GM12878 (cell line): ENCODE measurements around the gene S100G. TPM values are rescaled to one million over a fixed set of nuclear protein-coding genes. Genes with fewer than 3 reads are reported as not detected.

Experiments used
- ATAC-seq: fragments of 200-7000 bp; cut with Tn5 transposase; 3 replicates; pipeline ENCODE4 v1.9.1; 2020; ENCODE audit warnings: mild to moderate bottlenecking, moderate library complexity
- BruUV-seq: library from RNA; stranded (reverse); fragments of 400-500 nt; replicated peaks from 2 replicates; lab custom pipeline; 2021; lab: Mats Ljungman, UMichigan
- CTCF ChIA-PET: fragments of 300-600 bp; sonication (Branson Sonifier 250); formaldehyde crosslinking; extraction: SDS; loops from one replicate; lab custom pipeline; 2021; ENCODE audit warnings: inconsistent platforms; lab: Yijun Ruan, JAX
- POLR2A ChIA-PET: fragments of 350-600 bp; formaldehyde crosslinking; extraction: SDS; loops from one replicate; lab custom pipeline; 2021; ENCODE audit warnings: inconsistent platforms; lab: Charles Lee
- RAD21 ChIA-PET: fragments of 300-600 bp; sonication (Branson Sonifier 250); formaldehyde crosslinking; loops from one replicate; lab custom pipeline; 2023; ENCODE audit warnings: antibody characterized with exemption; ENCODE audit not compliant: unreplicated experiment; lab: Charles Lee
- SMC1A ChIA-PET: fragments of 300-600 bp; sonication (Branson Sonifier 250); formaldehyde crosslinking; loops from one replicate; lab custom pipeline; 2023; ENCODE audit not compliant: unreplicated experiment, uncharacterized antibody; lab: Charles Lee
- DNase-seq: peaks from one replicate; pipeline ENCODE4 v3.0.0-alpha.2; 2011; ENCODE audit warnings: low read depth, low spot score
- FAIRE-seq: peaks from 3 replicates; lab custom pipeline; 2011; peaks lifted over from hg19 to GRCh38; lab: Jason Lieb, UNC
- H2AFZ ChIP-seq: 2 replicates; pipeline ENCODE4 v1.6.0; 2011; ENCODE audit warnings: low read depth, low read length, control low read depth; ENCODE audit not compliant: control insufficient read depth
- H3K27ac ChIP-seq: 2 replicates; pipeline ENCODE4 v1.5.1; 2011; ENCODE audit warnings: control low read depth; ENCODE audit not compliant: control insufficient read depth, insufficient read depth
- H3K27me3 ChIP-seq, 2 experiments: replicated peaks in 1 of 2; 2 replicates each; pipeline versions ENCODE4 v1.6.0 to v1.6.1; 2011; ENCODE audit warnings: low read length in 1 of 2; ENCODE audit not compliant: control insufficient read depth in 2 of 2, insufficient read depth in 2 of 2
- H3K36me3 ChIP-seq, 2 experiments: 2 replicates each; pipeline ENCODE4 v1.5.1; 2011; ENCODE audit warnings: low read length in 1 of 2; ENCODE audit not compliant: control insufficient read depth in 2 of 2, insufficient read depth in 2 of 2
- H3K4me1 ChIP-seq: 2 replicates; pipeline ENCODE4 v1.6.1; 2011; ENCODE audit warnings: mild to moderate bottlenecking, low read length, moderate library complexity, mixed read lengths; ENCODE audit not compliant: control insufficient read depth, insufficient read depth
- H3K4me2 ChIP-seq: 2 replicates; pipeline ENCODE4 v1.6.0; 2011; ENCODE audit warnings: control low read depth; ENCODE audit not compliant: control insufficient read depth, insufficient read depth
- H3K4me3 ChIP-seq: fragments of 200-600 bp; sonication (generic); 2 replicates; pipeline ENCODE4 v1.5.1; 2016
- H3K79me2 ChIP-seq: 2 replicates; pipeline ENCODE4 v1.6.0; 2011; ENCODE audit warnings: low read length; ENCODE audit not compliant: control insufficient read depth, insufficient read depth
- H3K9ac ChIP-seq: 2 replicates; pipeline ENCODE4 v1.8.0; 2011; ENCODE audit warnings: low read length, control low read depth, mixed read lengths; ENCODE audit not compliant: control insufficient read depth, insufficient read depth
- H3K9me3 ChIP-seq: replicated peaks from 3 replicates; pipeline ENCODE4 v1.5.1; 2011; ENCODE audit warnings: mild to moderate bottlenecking, low read length; ENCODE audit not compliant: control insufficient read depth, insufficient read depth
- H4K20me1 ChIP-seq: 2 replicates; pipeline ENCODE4 v1.6.0; 2011; ENCODE audit not compliant: control insufficient read depth, insufficient read depth
- BCL11A ChIP-seq: IDR thresholded peaks from 2 replicates; pipeline ENCODE4 v1.6.1; 2011; ENCODE audit warnings: low read depth, low read length
- BMI1 ChIP-seq: fragments of 450-650 bp; IDR thresholded peaks from 2 replicates; pipeline ENCODE4 v1.6.1; 2016; ENCODE audit warnings: mild to moderate bottlenecking, moderate library complexity, borderline replicate concordance
- CREM ChIP-seq: IDR thresholded peaks from 2 replicates; pipeline ENCODE4 v1.6.1; 2014; ENCODE audit warnings: antibody characterized with exemption, low read depth
- GATAD2B ChIP-seq: fragments of 450-650 bp; conservative IDR thresholded peaks from 2 replicates; pipeline ENCODE4 v1.6.1; 2017; ENCODE audit warnings: low read depth, mild to moderate bottlenecking, moderate library complexity
- MYC ChIP-seq: IDR thresholded peaks from 2 replicates; pipeline ENCODE4 v1.6.1; 2011; ENCODE audit warnings: mild to moderate bottlenecking, low read length, moderate library complexity, inconsistent platforms; ENCODE audit not compliant: insufficient read depth, insufficient replicate concordance, insufficient read length, severe bottlenecking
- PAX8 ChIP-seq: fragments of 450-650 bp; IDR thresholded peaks from 2 replicates; pipeline ENCODE4 v1.6.1; 2017; ENCODE audit warnings: mild to moderate bottlenecking, moderate library complexity
- SMAD5 ChIP-seq: IDR thresholded peaks from 2 replicates; pipeline ENCODE4 v1.6.1; 2016; ENCODE audit warnings: antibody characterized with exemption, low read depth
- ZNF207 ChIP-seq: fragments of 450-650 bp; IDR thresholded peaks from 2 replicates; pipeline ENCODE4 v1.6.1; 2014; ENCODE audit warnings: antibody characterized with exemption, mild to moderate bottlenecking, borderline replicate concordance
- WGBS: methylation state at CpG from one replicate; pipeline ENCODE4 v1.1.6; 2016; ENCODE audit warnings: low lambda C conversion rate; ENCODE audit not compliant: insufficient replicate concordance, insufficient coverage; ENCODE audit errors: missing lambda C conversion rate; 5-methylcytosine and 5-hydroxymethylcytosine counted together
- in situ Hi-C: fragments of 300-500 bp; cut with MboI; formaldehyde crosslinking; loops from 9 replicates; pipeline ENCODE4 v1.14.3; 2018; ENCODE audit warnings: mixed read lengths
- intact Hi-C: fragments of 100-400 bp; cut with micrococcal nuclease; formaldehyde crosslinking; loops from one replicate; pipeline ENCODE4 v1.14.2; 2022; ENCODE audit not compliant: unreplicated experiment
- polyA plus RNA-seq, 11 experiments: library from polyadenylated mRNA; depleted of rRNA in 4 of 11; unstranded in 6 of 11; stranded (reverse) in 5 of 11; fragments of >200 nt; fragmentation: Nextera tagmentation in 4 of 11; fragmentation: Illumina TruSeq in 1 of 11; extraction: Ambion mirVana in 4 of 11; extraction: Trizol in 1 of 11; gene quantifications; 1 replicate in 1 of 11; 2 replicates in 10 of 11; pipeline versions ENCODE4 v1.2.1 to v1.2.3, GENCODE V29; 2011 to 2016; ENCODE audit warnings: inconsistent platforms in 2 of 11, missing spikeins in 2 of 11, low read depth in 1 of 11
- total RNA-seq, 4 experiments: library from RNA; depleted of rRNA in 3 of 4; stranded (reverse); fragments of >200 nt in 3 of 4; fragmentation: Illumina TruSeq in 1 of 4; extraction: Trizol in 1 of 4; gene quantifications; 2 replicates each; pipeline versions ENCODE4 v1.2.1 to v1.2.3, GENCODE V29; 2013 to 2021
- TF ChIP-seq, protein P1 (sequence below): fragments of 450-650 bp; IDR thresholded peaks from 2 replicates; pipeline ENCODE4 v1.6.1; 2017; ENCODE audit warnings: mild to moderate bottlenecking, low read depth, inconsistent platforms; ENCODE audit not compliant: poor library complexity, severe bottlenecking
- TF ChIP-seq, protein P2 (sequence below): IDR thresholded peaks from 2 replicates; pipeline ENCODE4 v1.6.1; 2011; ENCODE audit warnings: mild to moderate bottlenecking, low read depth, low read length, moderate library complexity; ENCODE audit not compliant: insufficient replicate concordance
- TF ChIP-seq, protein P3 (sequence below): IDR thresholded peaks from 2 replicates; pipeline ENCODE4 v1.6.1; 2011; ENCODE audit warnings: low read depth, low read length, improper control_type of control experiment, borderline replicate concordance

S100G gene
- total and polyA plus RNA-seq, 10 of the 15 experiments (the other 5 are each of a cell fraction or from before 2014, with no cell fraction given) = not detected

DNA sequence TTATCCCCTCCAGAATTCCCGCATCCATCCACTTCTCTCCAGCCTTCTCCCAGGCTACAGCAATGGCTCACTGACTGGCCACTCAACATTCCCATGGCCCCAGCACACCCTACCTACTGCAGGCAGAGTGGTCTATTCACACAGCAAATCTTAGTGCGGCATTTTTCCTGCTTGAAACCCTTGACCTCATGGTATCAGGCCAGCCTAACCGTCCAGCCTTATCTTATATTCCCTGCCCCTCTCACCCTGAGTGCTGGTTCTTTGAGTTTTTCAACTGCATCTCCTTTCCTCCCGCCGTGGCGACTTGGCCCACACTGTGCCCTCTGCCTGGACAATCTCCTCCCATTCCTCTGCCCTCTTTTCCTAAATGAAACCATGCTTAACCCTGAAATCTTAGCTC, 10.0 kb upstream of the S100G start (continued):
- TF ChIP-seq, protein P1, sequence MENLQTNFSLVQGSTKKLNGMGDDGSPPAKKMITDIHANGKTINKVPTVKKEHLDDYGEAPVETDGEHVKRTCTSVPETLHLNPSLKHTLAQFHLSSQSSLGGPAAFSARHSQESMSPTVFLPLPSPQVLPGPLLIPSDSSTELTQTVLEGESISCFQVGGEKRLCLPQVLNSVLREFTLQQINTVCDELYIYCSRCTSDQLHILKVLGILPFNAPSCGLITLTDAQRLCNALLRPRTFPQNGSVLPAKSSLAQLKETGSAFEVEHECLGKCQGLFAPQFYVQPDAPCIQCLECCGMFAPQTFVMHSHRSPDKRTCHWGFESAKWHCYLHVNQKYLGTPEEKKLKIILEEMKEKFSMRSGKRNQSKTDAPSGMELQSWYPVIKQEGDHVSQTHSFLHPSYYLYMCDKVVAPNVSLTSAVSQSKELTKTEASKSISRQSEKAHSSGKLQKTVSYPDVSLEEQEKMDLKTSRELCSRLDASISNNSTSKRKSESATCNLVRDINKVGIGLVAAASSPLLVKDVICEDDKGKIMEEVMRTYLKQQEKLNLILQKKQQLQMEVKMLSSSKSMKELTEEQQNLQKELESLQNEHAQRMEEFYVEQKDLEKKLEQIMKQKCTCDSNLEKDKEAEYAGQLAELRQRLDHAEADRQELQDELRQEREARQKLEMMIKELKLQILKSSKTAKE = no peak
- TF ChIP-seq, protein P2, sequence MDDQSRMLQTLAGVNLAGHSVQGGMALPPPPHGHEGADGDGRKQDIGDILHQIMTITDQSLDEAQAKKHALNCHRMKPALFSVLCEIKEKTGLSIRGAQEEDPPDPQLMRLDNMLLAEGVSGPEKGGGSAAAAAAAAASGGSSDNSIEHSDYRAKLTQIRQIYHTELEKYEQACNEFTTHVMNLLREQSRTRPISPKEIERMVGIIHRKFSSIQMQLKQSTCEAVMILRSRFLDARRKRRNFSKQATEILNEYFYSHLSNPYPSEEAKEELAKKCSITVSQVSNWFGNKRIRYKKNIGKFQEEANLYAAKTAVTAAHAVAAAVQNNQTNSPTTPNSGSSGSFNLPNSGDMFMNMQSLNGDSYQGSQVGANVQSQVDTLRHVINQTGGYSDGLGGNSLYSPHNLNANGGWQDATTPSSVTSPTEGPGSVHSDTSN = no peak
- no peak for TF ChIP-seq SMAD5
- TF ChIP-seq PAX8 = no peak
- TF ChIP-seq BCL11A = no peak
- no peak for TF ChIP-seq ZNF207
- TF ChIP-seq BMI1 = no peak
- TF ChIP-seq, protein P3, sequence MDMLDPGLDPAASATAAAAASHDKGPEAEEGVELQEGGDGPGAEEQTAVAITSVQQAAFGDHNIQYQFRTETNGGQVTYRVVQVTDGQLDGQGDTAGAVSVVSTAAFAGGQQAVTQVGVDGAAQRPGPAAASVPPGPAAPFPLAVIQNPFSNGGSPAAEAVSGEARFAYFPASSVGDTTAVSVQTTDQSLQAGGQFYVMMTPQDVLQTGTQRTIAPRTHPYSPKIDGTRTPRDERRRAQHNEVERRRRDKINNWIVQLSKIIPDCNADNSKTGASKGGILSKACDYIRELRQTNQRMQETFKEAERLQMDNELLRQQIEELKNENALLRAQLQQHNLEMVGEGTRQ = no peak
- TF ChIP-seq CREM = no peak

DNA sequence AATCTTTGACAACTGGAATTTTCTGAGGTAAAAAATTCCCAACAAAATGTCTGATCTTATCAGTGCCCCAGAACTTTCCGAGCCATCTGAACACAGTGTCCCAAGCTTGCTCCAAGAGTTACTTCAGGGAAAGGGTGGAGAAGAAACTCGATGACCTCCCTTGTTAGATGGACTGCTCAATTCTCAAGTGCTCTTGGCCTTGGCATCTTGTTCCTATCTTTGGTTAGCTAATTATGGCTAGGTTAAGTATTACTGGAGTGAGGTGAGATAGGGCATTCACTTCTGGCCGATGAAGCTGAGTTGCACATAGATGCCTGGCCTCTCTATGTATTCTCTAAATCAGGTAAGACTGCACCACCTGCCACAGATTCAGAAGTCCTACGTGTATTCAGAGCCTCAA, 9.1 kb upstream of the S100G start:
- no peak for ATAC-seq
- Histone ChIP-seq H4K20me1 (no peaks in the 10 kb centered on the region), H3K4me3 (no peak overlapping the region), H3K79me2 (no peaks in the 10 kb centered on the region), H3K27me3 (no peaks in the 10 kb centered on the region; a peak in 1 of 4 replicates), H3K27ac (no peak overlapping the region), H3K9me3 (no peaks in the 10 kb centered on the region), H3K9ac (no peak overlapping the region), H3K4me1 (no peaks in the 10 kb centered on the region), H2AFZ (no peak overlapping the region), H3K36me3 (no peaks in the 10 kb centered on the region), H3K4me2 (no peak overlapping the region)
- WGBS = 60% methylated on average over 4 of the region's 4 CpGs
- POLR2A ChIA-PET = no interaction called here
- intact Hi-C loops = no loop called here
- CTCF ChIA-PET = no interaction called here
- no peak for DNase-seq
- no peak for FAIRE-seq
- RAD21 ChIA-PET = no interaction called here
- no TSS peak for BruUV-seq
- SMC1A ChIA-PET = no interaction called here
- TF ChIP-seq MYC = no peak
- no peak for TF ChIP-seq BMI1
- TF ChIP-seq GATAD2B = no peak
- TF ChIP-seq, all 136 proteins: peak for 0
- in situ Hi-C loops = no loop called here
